Thyroid gland (tissue), 4 donors: Measurements from ENCODE around the gene DCUN1D2. TPM values are rescaled to one million over a fixed set of nuclear protein-coding genes. Genes with fewer than 3 reads are reported as not detected.

Experiments
- DNase-seq, 2 donors: peaks; one replicate each; pipeline ENCODE4 v3.0.0-alpha.2; 2019
- H3K27ac ChIP-seq, 3 donors: fragments of 200-600 bp; sonication (generic); 1 replicate in 2 of 3; 2 replicates in 1 of 3; pipeline ENCODE4 v1.5.1; 2016 to 2019; ENCODE audit warnings: mild to moderate bottlenecking in 1 of 3, moderate library complexity in 1 of 3
- H3K27me3 ChIP-seq: fragments of 200-600 bp; sonication (generic); one replicate; pipeline ENCODE4 v1.5.1; 2019
- H3K36me3 ChIP-seq, 2 donors: fragments of 200-600 bp; sonication (generic); one replicate each; pipeline ENCODE4 v1.5.1; 2016 to 2019
- H3K4me1 ChIP-seq, 2 donors: fragments of 200-600 bp; sonication (generic); one replicate each; pipeline ENCODE4 v1.5.1; 2017 to 2019
- H3K4me3 ChIP-seq, 3 donors: fragments of 200-600 bp; sonication (generic); replicated peaks in 1 of 3; 1 replicate in 2 of 3; 2 replicates in 1 of 3; pipeline ENCODE4 v1.5.1; 2016; ENCODE audit warnings: mild to moderate bottlenecking in 1 of 3
- H3K9me3 ChIP-seq: fragments of 200-600 bp; sonication (generic); one replicate; pipeline ENCODE4 v1.5.1; 2017
- POLR2A ChIP-seq, 2 donors: fragments of 450-650 bp; IDR thresholded peaks; one replicate each; pipeline ENCODE4 v1.6.1; 2017; ENCODE audit warnings: antibody characterized with exemption in 2 of 2, mild to moderate bottlenecking in 2 of 2, moderate library complexity in 1 of 2
- WGBS, 2 donors: methylation state at CpG; one replicate each; pipeline ENCODE4 v1.1.5; 2017; 5-methylcytosine and 5-hydroxymethylcytosine counted together
- intact Hi-C: fragments of 100-400 bp; cut with DNase I; formaldehyde crosslinking; loops from one replicate; pipeline ENCODE4 v1.15.1; 2023
- total RNA-seq, 4 donors: library from RNA; depleted of rRNA; stranded (reverse); fragments of >200 nt; gene quantifications; one replicate each; pipeline ENCODE4 v1.2.3, GENCODE V29; 2016
- TF ChIP-seq, protein P1 (sequence below), 6 experiments: fragments of 200-600 bp in 3 of 6; fragments of 450-650 bp in 3 of 6; sonication (generic) in 3 of 6; IDR thresholded peaks; one replicate each; pipeline ENCODE4 v1.5.1; 2016 to 2019; ENCODE audit warnings: antibody characterized with exemption in 6 of 6, mild to moderate bottlenecking in 2 of 6, inconsistent platforms in 1 of 6, moderate library complexity in 1 of 6

Gene DCUN1D2
- total RNA-seq, 4 donors from 2014 or later, result 8.8 to 15.3 (median 10.4) TPM

DNA sequence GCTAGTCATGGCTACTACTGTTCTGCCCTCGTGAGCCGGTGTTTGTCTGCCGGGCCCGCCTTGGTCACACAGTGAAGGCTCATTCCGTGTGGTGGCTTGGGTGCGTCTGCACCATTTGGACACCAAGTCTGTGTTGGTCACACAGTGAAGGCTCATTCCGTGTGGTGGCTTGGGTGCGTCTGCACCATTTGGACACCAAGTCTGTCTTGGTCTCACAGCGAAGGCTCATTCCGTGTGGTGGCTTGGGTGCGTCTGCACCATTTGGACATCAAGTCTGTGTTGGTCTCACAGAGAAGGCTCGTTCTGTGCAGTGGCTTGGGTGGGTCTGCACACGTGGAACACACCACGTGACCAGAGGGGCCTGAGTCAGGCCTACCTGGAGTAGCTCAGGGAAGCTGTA, 29.0 kb upstream of the DCUN1D2 start:
- Histone ChIP-seq H3K36me3 (no peaks in the 10 kb centered on the region), H3K4me3 (no peak overlapping the region), H3K27ac (no peak overlapping the region), H3K27me3 (no peaks in the 10 kb centered on the region), H3K4me1 (no peaks in the 10 kb centered on the region), H3K9me3 (no peaks in the 10 kb centered on the region)
- 95 to 98% methylated on average over 10 to 14 of the region's 14 CpGs for WGBS, 2 donors
- no peak for DNase-seq
- intact Hi-C loops, result no loop called here
- TF ChIP-seq, protein P1, sequence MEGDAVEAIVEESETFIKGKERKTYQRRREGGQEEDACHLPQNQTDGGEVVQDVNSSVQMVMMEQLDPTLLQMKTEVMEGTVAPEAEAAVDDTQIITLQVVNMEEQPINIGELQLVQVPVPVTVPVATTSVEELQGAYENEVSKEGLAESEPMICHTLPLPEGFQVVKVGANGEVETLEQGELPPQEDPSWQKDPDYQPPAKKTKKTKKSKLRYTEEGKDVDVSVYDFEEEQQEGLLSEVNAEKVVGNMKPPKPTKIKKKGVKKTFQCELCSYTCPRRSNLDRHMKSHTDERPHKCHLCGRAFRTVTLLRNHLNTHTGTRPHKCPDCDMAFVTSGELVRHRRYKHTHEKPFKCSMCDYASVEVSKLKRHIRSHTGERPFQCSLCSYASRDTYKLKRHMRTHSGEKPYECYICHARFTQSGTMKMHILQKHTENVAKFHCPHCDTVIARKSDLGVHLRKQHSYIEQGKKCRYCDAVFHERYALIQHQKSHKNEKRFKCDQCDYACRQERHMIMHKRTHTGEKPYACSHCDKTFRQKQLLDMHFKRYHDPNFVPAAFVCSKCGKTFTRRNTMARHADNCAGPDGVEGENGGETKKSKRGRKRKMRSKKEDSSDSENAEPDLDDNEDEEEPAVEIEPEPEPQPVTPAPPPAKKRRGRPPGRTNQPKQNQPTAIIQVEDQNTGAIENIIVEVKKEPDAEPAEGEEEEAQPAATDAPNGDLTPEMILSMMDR (IDR thresholded peaks at IDR 0.05), result no peak
- TF ChIP-seq POLR2A (IDR thresholded peaks at IDR 0.05), result no peak

DNA sequence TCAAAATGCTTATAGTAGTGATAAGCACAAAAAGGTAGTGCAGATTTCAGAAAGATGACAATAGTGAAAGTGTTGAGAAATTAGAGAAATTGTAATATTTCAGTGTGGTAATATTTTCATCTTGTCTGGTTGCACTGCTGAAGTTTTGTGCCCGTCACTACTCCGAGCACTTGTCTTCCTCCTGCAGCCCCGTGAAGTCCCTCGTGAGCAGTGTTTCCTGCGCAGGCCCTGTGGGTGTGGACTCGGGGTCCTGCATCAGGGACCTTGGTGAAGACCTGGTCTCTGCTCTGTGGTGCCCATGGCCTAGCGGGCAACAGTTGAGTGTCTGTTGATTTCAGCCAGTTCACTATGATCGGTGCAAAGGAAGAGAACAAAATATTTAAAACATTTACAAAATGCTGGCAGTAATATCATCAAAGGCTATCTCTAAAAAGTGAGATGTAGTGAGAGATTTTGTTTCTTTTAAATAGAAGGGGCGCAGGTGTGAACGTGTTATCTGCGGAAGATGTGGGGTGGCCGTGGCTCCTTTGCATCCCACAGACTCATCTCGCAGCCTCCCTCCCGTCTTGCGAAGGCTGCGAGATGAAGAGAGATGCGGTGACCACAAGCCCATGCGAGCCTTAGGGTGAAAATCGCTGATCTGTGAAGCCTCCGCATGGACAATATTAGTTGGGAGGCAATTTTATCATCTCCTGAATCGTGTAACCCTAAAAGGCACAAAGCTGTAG, 27.7 kb upstream of the DCUN1D2 start:
- no peaks in the 10 kb centered on the region for H3K4me1 ChIP-seq
- H3K36me3 ChIP-seq, result no peaks in the 10 kb centered on the region
- 92 to 93% methylated on average over 21 of the region's 21 CpGs for WGBS, 2 donors
- intact Hi-C loops, result no loop called here
- no peaks in the 10 kb centered on the region for H3K9me3 ChIP-seq
- no peak for DNase-seq
- TF ChIP-seq POLR2A (IDR thresholded peaks at IDR 0.05), result no peak
- TF ChIP-seq, protein P1 (IDR thresholded peaks at IDR 0.05), result no peak
- no peak overlapping the region for H3K27ac ChIP-seq
- no peak overlapping the region for H3K4me3 ChIP-seq
- no peaks in the 10 kb centered on the region for H3K27me3 ChIP-seq

DNA sequence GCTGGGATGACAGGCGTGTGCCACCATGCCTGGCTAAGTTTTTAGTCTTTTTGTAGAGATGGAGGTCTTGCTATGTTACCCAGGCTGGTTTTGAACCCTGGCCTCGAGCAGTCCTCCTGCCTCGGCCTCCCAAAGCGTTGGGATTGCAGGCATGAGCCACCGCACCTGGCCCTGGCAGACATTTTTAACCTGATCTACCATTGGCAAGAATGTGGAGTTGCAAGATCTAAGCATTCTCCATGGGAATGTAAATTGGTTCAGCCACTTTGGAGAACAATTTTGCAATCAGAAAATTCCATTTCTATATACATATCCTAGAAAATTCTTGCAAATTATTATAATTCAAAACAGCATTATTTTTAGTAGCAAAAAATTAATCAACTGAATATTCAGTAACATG, 24.3 kb upstream of the DCUN1D2 start:
- Histone ChIP-seq H3K4me3 (no peak overlapping the region), H3K9me3 (no peaks in the 10 kb centered on the region), H3K4me1 (no peaks in the 10 kb centered on the region), H3K27me3 (no peaks in the 10 kb centered on the region), H3K27ac (no peak overlapping the region), H3K36me3 (peaks cover 4 to 8% of the 10 kb centered on the region in 2 donors)
- WGBS, 2 donors, result 94 to 95% methylated on average over 4 to 5 of the region's 5 CpGs
- intact Hi-C loops, result no loop called here
- TF ChIP-seq POLR2A (IDR thresholded peaks at IDR 0.05), result no peak
- TF ChIP-seq, protein P1 (IDR thresholded peaks at IDR 0.05), result no peak
- DNase-seq, result no peak

DNA sequence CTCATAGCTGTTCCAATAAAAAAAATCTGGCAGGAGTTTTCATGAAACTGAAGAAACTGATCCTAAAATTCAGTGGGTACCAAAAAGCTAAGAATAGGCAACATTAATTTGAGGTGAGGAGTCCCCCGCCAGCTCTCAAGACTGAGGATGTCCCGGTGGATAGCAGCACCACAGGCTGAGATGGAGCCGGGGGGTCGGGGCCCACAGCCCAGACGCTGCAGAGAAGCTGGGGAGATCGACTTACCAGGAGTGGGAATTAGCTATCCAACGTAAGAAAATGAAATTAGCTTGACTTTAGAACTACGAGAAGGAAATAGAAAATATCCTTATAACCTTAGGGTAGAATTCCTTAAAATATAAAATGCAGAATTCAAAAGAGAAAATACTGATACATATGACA, 23.2 kb upstream of the DCUN1D2 start:
- H3K27me3 ChIP-seq, result no peaks in the 10 kb centered on the region
- no peak overlapping the region for H3K4me3 ChIP-seq
- no peaks in the 10 kb centered on the region for H3K9me3 ChIP-seq
- TF ChIP-seq POLR2A (IDR thresholded peaks at IDR 0.05), result no peak
- TF ChIP-seq, protein P1 (IDR thresholded peaks at IDR 0.05), result no peak
- H3K36me3 ChIP-seq, result peaks cover 4 to 8% of the 10 kb centered on the region in 2 donors
- H3K27ac ChIP-seq, result no peak overlapping the region
- no peak for DNase-seq
- intact Hi-C loops, result no loop called here
- 86 to 88% methylated on average over 8 of the region's 8 CpGs for WGBS, 2 donors
- no peaks in the 10 kb centered on the region for H3K4me1 ChIP-seq

DNA sequence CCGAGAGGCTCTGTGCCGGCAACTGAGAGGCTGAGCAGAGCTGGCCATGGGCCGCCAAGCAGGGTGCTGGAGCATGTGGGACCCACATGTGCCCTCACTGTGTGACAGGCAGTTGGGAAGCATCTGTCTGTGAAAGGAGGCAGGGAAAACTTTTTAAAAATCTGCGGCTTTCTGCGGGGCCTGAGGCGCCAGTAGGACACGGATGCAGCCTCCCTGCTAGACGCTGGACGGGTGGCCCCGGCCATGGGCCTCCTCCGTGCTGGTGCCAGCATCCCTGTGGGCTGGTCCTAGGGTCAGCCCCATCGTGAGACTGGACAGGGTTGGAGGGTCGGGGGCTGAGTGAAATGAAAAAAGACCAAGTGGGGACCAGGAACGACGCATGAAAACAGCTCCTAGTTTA, 20.9 kb upstream of the DCUN1D2 start:
- no peaks in the 10 kb centered on the region for H3K4me1 ChIP-seq
- H3K27ac ChIP-seq, result no peak overlapping the region
- no peaks in the 10 kb centered on the region for H3K9me3 ChIP-seq
- WGBS, 2 donors, result 95 to 96% methylated on average over 15 of the region's 15 CpGs
- peaks cover 4 to 8% of the 10 kb centered on the region in 2 donors for H3K36me3 ChIP-seq
- H3K4me3 ChIP-seq, result no peak overlapping the region
- DNase-seq, result no peak
- intact Hi-C loops, result no loop called here
- TF ChIP-seq POLR2A (IDR thresholded peaks at IDR 0.05), result no peak
- TF ChIP-seq, protein P1 (IDR thresholded peaks at IDR 0.05), result no peak
- no peaks in the 10 kb centered on the region for H3K27me3 ChIP-seq
